ENCODE data around the gene TPK1. TPM values are rescaled to one million over a fixed set of nuclear protein-coding genes. Genes with fewer than 3 reads are reported as not detected.

The TPK1 gene
- polyA plus RNA-seq, 1 experiment: 1.2 TPM

- TF ChIP-seq CTCF (IDR thresholded peaks at IDR 0.05; ENCODE audit: insufficient read depth, low read depth, low read length): no peak
- no peak overlapping the region for H3K4me3 ChIP-seq (ENCODE audit: low read depth, low read length)
- CTCF ChIA-PET: no interaction called here
- POLR2A ChIA-PET: no interaction called here
- no peaks in the 10 kb centered on the region for H3K36me3 ChIP-seq (ENCODE audit: control insufficient read depth, insufficient read depth, low read length)
- H3K27me3 ChIP-seq (ENCODE audit: control insufficient read depth, insufficient read depth, low read length): no peaks in the 10 kb centered on the region
- DNase-seq (ENCODE audit: low read depth): no peak
Measured at GRCh38 chr7:144649120-144649519, 186.7 kb downstream of the TPK1 start.

GRCh38 chr7:144641389-144642044, 194.3 kb downstream of the TPK1 start:
- ChIA-PET CTCF (interaction anchor here (0.6 kb wide), 1 partner anchor 23 kb away, joined by 3 read pairs; no protein-coding TSS in a partner anchor), POLR2A (no interaction called here)
- no peak for DNase-seq (ENCODE audit: low read depth)
- TF ChIP-seq CTCF (IDR thresholded peaks at IDR 0.05; ENCODE audit: insufficient read depth, low read depth, low read length): no peak
- H3K27me3 ChIP-seq (ENCODE audit: control insufficient read depth, insufficient read depth, low read length): no peaks in the 10 kb centered on the region
- no peak overlapping the region for H3K4me3 ChIP-seq (ENCODE audit: low read depth, low read length)
- H3K36me3 ChIP-seq (ENCODE audit: control insufficient read depth, insufficient read depth, low read length): no peaks in the 10 kb centered on the region

- DNase-seq (ENCODE audit: low read depth): no peak
- no peaks in the 10 kb centered on the region for H3K36me3 ChIP-seq (ENCODE audit: control insufficient read depth, insufficient read depth, low read length)
- no peak for TF ChIP-seq CTCF (IDR thresholded peaks at IDR 0.05; ENCODE audit: insufficient read depth, low read depth, low read length)
- H3K4me3 ChIP-seq (ENCODE audit: low read depth, low read length): no peak overlapping the region
- CTCF ChIA-PET: no interaction called here
- H3K27me3 ChIP-seq (ENCODE audit: control insufficient read depth, insufficient read depth, low read length): no peaks in the 10 kb centered on the region
- POLR2A ChIA-PET: no interaction called here
Measured at GRCh38 chr7:144632724-144633123, 203.1 kb downstream of the TPK1 start.

GRCh38 chr7:144629598-144629997, 206.3 kb downstream of the TPK1 start:
- no peak for TF ChIP-seq CTCF (IDR thresholded peaks at IDR 0.05; ENCODE audit: insufficient read depth, low read depth, low read length)
- Histone ChIP-seq H3K4me3 (ENCODE audit: low read depth, low read length) (no peak overlapping the region), H3K27me3 (ENCODE audit: control insufficient read depth, insufficient read depth, low read length) (no peaks in the 10 kb centered on the region), H3K36me3 (ENCODE audit: control insufficient read depth, insufficient read depth, low read length) (no peaks in the 10 kb centered on the region)
- DNase-seq (ENCODE audit: low read depth): no peak
- ChIA-PET POLR2A (no interaction called here), CTCF (no interaction called here)

GRCh38 chr7:144629011-144629410, 206.8 kb downstream of the TPK1 start:
- H3K27me3 ChIP-seq (ENCODE audit: control insufficient read depth, insufficient read depth, low read length): no peaks in the 10 kb centered on the region
- H3K4me3 ChIP-seq (ENCODE audit: low read depth, low read length): no peak overlapping the region
- no peak for TF ChIP-seq CTCF (IDR thresholded peaks at IDR 0.05; ENCODE audit: insufficient read depth, low read depth, low read length)
- POLR2A ChIA-PET: no interaction called here
- no peak for DNase-seq (ENCODE audit: low read depth)
- CTCF ChIA-PET: no interaction called here
- no peaks in the 10 kb centered on the region for H3K36me3 ChIP-seq (ENCODE audit: control insufficient read depth, insufficient read depth, low read length)

All from BJ (cell line).